GM21576 (cell line): ENCODE measurements around the gene SFT2D1.

Experiments
- ATAC-seq: cut with Tn5 transposase; IDR thresholded peaks from one replicate; pipeline ENCODE4 v1.9.1; 2021; ENCODE audit warnings: mild to moderate bottlenecking, moderate library complexity; ENCODE audit not compliant: unreplicated experiment

SFT2D1 gene

DNA sequence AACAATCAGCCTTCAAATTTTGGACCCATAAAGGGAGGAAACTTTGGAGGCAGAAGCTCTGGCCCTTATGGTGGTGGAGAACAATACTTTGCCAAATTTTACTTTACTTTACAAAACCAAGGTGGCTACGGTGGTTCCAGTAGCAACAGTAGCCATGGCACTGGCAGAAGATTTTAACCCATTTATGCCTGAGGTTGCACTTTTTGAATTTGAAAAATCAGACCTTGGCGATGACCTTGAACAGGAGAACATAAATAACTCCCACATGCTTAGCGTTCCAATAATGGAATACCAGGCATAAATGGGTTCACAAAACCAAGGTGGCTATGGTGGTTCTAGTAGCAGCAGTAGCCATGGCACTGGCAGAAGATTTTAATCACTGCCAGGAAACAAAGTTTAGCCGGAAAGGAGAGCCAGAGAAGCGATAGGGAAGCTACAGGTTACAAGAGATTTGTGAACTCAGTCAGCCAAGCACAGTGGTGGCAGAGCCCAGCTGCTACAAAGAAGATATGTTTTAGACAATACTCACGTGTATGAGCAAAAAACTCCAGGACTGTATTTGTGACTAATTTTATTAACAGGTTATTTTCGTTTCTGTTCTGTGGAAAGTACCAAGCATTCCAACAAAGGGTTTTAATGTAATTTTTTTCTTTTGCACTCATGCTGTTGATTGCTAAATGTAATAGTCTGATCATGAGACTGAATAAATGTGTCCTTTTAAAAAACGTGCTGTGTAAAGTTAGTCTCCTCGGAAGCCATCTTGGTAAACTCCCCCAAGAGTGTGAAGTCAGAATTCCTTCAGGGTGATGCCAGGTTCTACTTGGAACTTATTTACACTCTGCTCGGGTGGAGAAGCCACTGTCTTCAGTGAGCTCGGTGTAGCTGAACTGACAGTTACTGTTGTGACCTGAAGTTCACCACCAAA, 6.7 kb downstream of the SFT2D1 start:
- no peak for ATAC-seq

DNA sequence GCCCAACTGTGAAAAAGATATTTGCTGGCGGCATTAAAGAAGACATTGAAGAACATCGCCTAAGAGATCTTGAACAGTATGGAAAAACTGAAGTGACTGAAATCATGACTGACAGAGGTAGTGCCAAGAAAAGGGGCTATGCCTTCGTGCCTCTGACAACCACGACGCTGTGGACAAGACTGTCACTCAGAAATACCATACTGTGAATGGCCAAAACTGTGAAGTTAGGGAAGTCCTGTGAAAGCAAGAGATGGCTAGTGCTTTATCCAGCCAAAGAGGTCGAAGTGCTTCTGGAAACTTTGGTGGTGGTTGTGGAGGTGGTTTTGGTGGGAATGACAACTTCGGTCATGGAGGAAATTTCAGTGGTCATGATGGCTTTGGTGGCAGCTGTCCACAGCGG, 7.5 kb downstream of the SFT2D1 start:
- ATAC-seq: no peak

DNA sequence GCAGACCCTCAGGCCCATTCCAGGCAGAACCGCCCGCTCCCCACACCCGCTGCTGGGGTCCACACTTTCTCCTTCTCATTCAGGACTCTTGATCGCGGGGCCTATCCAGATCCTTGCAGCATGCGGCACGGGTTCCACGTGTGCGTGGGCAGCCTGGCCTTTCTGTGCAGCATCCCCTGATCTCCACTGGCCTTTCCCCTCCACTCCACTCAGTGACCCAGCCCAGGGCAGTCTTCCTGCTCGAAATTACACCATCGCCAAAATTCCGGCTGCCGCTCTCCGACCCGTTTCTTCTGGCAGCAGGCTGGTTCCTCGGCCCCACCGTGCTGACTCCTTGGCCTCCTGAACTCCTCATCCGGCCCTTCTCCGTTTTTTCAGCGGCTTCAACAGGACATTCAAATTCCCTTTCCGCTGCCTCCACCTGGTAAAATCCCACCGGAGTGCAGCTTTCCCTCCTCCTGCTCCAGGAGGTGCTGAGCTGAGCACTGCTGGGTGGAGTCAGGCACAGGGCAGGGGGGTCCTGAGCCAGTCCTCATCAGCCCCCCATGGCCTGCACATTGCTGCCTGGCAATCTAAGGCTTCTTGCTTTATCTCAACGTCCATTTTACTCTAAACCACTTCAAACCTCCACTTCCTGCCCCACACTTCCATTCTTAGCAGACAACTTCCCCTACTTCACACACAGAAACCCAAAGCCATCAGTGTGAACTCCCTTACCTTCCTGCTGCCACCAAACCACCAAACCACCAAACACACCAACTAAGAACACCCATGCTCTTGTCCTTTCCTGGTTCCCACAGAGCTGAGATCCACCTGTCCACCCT, 9.0 kb downstream of the SFT2D1 start:
- ATAC-seq: peak; percentile 66

DNA sequence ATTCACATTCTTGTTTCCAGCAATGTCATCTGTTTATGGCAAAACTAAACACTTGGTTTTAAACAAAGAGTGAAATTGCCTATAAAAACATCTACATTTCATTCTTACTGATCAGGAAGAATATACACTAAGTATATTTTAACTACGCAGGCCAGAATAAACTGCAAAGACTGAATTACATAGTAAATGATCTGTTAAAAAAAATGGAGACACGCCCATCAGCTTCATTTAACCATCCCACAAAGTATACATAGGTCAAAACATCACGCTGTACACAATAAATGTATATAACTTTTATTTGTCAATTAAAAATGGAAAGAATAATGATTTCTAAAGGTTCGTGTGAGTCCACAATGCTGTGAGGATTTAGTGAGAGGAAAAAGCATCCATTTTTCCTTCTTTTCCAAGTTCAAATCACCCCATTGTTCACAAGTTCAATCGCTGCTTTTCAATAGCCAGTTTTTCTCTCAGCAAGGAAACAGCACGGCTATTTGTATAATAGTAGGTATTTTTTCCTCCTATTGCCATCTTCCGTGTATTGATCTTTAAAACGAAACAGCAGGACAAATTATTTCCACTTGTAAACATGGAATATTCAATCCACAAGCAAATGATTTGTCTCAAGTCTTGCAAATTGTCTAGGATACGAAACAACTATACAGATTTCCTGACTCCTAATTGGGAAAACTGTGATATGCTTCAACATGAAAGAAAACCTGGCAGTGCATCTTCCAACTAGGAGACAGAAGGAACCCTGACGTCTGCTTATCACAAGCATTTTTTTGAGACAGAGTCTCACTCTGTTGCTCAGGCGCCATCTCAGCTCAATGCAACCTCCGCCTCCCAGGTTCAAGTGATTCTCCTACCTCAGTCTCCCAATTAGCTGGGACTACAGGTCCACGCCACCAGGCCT, 10.6 kb downstream of the SFT2D1 start:
- no peak for ATAC-seq

DNA sequence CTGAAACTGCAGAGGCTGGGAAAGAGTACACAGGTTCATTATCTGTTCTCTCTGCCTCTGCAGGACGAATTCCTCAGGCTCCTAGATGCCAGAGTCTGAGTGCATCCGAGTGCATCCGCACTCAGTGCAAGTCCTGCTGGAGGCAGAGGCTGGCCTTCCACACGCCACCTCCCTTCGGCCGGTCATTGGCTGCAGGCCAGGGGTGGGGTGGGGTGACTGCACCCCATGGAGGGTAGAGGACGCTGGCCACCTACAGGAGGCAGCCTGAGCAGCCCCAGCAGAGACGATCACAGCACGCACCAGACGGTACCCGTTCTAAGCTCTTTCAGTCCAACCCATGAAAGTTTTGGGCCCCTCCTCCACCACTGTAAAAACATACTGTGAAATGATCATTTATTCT, 11.7 kb downstream of the SFT2D1 start:
- no peak for ATAC-seq

DNA sequence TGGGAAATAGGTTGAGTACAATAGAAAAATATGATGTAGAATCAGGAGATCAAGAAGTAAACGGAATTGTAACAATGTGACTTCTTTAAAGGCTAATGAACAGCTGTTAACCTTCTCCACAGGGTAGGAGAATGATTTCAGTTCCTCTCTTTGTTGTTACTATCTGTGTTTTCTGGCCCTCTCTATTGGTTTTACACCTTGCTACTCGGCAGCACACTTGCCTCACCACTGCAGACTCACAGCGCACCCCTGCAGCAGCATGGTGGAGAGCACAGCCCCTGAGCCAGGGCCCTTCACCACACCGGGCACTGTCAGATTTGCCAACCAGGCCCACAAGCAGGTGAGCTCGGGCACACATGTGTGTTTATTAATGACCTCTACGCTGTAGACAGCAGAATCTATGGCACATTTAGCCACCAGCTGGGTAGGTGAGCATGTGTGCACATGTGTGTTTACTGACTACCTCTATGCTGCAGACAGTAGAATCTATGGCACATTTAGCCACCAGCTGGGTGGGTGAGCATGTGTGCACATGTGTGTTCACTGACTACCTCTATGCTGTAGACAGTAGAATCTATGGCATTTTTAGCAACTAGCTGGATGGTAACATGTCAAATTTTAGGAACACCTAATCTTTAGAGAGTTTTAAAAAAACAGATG, 16.8 kb downstream of the SFT2D1 start:
- ATAC-seq: peak; percentile 79

DNA sequence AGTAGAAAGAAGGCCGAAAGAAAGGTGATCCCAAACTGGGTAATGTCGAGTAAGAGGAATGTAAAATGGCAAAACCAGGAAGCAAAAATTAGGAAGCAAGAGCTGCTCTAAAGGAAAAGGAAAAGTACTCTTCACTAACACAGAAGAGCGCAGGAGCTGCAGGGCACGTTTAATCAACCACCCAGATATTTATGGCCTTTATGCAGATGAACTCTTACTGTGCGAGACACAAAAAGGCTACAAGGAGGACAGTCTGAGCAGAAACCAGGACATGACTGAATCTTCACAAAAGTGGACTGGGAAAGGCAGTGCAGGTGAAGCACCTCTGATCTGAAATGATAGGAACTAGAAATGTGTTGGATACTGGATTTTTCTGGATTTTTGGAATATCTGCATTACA, 18.9 kb downstream of the SFT2D1 start:
- no peak for ATAC-seq

DNA sequence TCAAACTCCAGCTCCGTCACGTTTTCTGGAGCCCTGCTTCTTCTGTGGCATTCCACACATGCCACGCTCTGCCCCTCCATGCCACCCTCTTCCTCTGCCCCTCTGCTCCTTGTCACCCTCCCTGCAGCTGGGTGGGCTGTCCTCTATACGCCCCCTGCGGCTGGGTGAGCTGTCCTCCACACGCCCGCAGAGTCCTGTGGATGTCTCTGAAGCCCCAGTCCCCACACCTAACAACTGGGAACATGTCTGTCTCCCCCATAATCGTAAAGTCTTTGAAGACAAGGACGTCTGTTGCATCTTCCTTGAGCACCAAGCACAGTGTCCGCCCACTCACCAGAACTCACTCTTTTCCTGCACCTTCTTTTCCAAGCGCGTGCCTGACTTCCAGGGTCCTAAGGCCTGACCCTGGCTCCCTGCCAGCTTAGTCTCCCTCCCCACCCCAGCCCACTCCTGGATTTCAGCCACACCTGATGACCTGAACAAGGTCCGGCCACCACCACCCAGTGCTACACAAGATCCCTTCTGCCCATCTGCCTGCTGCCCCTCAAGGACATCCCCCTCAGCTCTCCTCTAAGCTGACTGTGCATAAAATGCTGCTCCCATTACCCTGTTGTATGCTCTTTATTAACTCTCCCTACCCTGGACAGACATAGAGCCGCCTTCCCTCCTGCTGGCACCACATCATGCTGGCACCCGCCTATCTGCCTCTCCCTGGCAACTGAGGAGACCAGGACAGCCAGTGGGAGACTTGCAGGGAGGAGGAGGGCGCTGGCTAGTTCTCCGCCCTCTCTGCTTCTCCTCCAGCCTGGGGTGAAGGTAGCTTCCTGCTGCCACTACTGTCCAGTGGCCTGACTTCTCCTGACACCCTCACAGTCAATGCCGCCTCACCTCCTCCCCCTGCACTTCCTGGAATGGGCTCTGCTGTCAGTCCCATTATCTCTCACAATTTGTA, 23.4 kb downstream of the SFT2D1 start:
- no peak for ATAC-seq

DNA sequence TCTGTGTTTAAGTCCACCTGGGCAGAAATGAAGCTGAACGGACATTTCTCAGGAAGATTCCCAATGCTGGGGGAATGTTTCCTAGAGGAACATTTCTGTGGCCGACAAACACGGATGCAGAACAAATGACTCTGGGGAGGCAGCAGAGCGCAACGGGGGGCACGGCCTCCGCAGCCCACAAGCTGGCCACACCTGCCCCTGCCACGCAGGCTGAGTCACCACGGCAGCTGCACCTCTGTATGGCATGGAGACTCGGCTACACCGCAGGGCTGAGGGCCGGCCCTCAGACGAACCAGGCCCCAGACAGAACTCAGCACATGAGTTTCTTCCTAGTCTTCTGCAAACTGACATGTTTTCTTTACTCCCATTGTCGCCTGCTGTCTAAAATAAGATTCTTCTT, 24.1 kb downstream of the SFT2D1 start:
- no peak for ATAC-seq

DNA sequence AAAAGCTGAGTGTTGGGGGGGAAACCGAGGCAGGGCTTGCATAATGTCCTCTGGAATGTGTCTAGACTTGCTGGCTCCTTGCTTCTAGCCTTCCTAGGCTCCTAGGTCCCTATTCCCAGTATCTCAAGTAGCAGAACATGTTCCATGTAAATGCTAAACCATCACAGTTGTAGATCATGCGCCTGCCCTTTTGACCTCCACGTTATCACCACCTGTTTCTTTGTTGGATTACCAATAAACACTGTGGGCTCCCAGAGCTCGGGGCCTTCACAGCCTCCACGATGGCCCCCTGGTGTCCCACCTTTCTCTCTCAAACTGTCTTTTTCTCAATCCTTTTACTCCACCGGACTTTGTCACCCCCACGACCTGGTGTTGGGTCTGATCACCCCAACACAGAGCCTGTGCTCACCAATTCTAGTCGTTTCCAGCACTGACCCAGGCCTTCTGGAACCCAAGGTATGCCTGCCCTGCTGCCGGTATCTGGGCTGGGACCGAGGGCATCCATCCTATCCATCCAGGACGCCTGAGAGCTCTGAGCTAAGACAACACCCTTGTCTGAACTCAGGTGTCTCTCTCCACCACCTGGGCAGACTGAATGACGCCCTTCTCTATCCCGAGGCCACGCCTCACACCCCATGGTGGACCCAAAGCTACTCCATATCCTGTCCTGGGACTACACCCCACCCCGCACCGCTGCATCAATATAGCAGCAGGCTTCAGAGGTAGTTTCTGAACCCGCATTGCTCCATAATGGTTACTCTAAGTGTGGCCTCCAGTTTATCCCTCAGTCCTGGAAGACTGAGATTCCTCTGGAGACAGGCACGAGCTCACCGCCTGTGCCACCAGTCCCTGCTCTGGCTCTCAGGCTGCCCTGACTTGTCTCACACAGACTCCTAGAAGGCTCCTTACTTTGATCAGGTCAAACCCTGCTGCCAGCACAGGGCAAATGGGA, 24.8 kb downstream of the SFT2D1 start:
- ATAC-seq: no peak

DNA sequence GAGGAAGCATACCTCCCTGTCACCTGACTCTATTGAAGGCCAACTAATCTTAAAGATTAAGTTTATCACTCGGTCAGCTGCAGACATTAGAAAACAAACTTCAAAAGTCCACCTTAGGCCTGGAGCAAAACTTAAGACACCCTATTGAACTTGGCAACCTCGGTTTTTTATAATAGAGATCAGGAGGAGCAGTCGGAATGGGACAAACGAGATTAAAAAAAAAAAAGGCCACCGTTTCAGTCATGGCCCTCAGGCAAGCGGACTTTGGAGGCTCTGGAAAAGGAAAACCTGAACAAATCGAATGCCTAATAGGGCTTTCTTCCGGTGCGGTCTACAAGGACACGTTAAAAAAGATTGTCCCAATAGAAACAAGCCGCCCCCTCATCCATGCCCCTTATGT, 26.9 kb downstream of the SFT2D1 start:
- ATAC-seq: no peak

DNA sequence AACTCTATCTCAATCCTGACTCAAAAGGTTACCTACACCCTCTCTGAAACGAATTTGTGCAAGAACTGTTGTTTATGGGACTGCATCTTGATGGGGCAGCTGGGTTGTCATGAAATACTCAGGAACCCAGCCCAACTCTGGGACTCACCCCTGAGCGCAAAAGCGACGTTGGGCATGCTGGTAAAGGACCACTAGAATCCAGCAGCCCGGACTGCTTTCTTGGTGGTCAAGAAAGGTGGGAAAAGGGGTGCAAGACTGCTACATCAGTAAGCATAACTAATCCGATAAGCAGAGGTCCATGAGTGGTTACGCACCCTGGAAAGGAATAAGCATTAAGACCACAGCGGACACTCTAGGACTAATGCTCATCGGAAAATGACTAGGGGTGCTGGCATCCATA, 27.9 kb downstream of the SFT2D1 start:
- ATAC-seq: no peak

DNA sequence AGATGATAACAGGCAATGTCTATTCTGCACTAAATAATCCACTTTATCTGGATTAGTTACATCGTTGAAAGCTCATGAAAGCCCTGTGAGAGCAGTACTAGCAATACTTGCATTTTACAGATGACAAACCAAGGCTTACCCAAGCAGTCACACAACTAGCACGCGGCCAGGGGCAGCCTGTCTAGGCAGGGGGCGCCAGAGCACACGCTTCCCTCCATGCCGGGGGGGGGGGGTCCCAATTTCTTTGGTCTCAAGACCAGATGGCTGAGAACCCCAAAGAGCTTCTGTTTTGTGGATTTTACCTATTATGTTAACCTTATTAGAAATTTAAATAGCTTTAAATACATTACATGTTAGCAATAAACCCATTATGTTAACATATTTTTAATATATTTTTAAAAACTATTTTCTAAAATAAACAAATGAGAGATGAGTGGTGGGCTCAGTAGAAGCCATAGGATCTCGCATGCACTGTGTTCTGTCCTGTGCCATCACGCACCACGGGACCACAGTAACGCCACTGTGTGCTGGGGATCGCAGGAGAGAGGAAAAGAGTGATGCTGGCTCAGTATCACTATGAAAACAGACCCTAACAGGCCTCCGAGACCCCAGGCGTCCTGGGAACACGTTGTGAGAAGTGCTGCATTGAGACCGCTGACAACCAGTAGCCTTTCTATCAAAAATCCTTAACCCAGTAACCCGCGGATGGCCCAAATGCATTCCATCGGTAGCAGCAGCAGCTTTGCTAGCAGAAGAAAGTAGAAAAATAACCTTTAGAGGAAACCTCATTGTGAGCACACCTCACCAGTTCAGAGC, 28.9 kb downstream of the SFT2D1 start:
- ATAC-seq: peak; percentile 89

DNA sequence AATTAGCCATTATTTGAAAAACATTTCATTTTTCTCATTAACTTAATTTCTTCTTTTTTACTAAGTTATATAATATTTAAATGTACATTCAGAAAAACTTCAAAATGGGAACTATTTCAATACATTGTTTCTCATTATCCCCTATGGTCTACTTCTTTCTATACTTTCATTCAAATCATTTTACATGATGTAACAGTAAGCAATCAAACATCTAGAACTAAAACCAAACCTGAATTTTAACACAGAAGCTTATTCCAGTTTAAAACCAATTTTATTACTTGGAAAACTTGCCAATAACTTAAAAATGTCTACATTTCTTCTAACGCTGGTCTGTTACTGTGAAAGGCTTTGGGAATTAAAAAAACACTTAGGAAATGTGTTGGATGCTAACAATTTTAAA, 29.5 kb downstream of the SFT2D1 start:
- no peak for ATAC-seq

DNA sequence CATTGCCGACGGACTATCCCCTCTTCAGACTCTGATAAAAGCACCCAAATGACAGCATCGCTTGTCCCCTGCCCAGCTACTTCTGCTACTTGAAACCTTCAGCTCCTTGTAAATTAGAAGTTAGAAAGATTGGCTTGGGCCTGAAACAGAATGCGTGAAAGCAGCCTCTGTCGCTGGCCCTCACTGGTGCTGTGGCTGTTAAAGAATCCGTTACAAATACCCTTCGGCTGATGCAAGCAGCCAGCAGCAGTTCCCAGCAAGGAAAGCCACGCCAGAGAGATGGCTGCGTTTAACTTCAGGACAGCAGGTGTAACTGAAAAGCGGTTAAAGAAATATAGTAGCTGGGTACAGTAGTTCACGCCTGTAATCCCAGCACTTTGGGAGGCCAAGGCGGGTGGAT, 31.7 kb downstream of the SFT2D1 start:
- ATAC-seq: no peak

DNA sequence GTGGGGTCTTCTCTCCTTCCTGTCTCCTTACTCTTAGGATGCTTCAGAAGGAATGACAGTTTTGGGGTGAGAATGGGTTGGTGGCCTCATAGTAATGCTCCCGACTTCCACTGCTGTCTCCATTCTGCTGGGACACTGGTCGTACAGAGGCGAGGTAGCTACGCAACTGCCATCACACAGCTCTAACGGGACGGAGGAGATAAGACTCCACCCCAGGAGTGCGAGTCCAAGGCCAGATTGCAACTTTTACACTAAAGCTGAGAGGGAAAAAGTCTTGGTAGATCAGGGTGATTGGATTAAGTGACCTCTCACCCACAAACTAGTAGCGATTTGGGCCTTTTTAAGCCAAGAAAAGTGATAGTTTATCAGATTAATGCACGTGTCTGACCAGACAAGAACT, 32.4 kb downstream of the SFT2D1 start:
- ATAC-seq: no peak
